GM13977 (cell line): Measurements from ENCODE around the gene GMEB1.

Experiments used
- DNase-seq: peaks from one replicate; pipeline ENCODE4 v3.0.0; 2012; ENCODE audit warnings: low spot score
- CTCF ChIP-seq: IDR thresholded peaks from 2 replicates; pipeline ENCODE4 v1.5.1; 2012; ENCODE audit warnings: mild to moderate bottlenecking, control low read depth; ENCODE audit not compliant: insufficient read depth; ENCODE audit errors: extremely low read depth, missing control alignments
- in situ Hi-C: fragments of 300-500 bp; cut with MboI; formaldehyde crosslinking; loops from one replicate; pipeline ENCODE4 v1.12.0; 2022; ENCODE audit warnings: low sequenced_read_pairs, low pct_unique_long_range_greater_than_20kb, mixed read lengths, inconsistent platforms; ENCODE audit not compliant: unreplicated experiment

The GMEB1 gene

GRCh38 chr1:28751315-28752060 lies 82.9 kb downstream of the GMEB1 start:
- no peak for DNase-seq
- TF ChIP-seq CTCF = no peak
- in situ Hi-C loops = no loop called here

- TF ChIP-seq CTCF = no peak
- in situ Hi-C loops = no loop called here
These were observed 87.1 kb downstream of the GMEB1 start for GRCh38 chr1:28755701-28756100.

GRCh38 chr1:28756846-28757245 lies 88.3 kb downstream of the GMEB1 start:
- in situ Hi-C loops = no loop called here
- DNase-seq = no peak
- peak; percentile 36 for TF ChIP-seq CTCF

More at GRCh38 chr1:28755701-28756100, 87.1 kb downstream of the GMEB1 start:
- DNase-seq = no peak

- in situ Hi-C loops = no loop called here
- no peak for TF ChIP-seq CTCF
- DNase-seq = no peak
These were observed 89.8 kb downstream of the GMEB1 start for GRCh38 chr1:28758420-28758819.

GRCh38 chr1:28759257-28759656 lies 90.7 kb downstream of the GMEB1 start:
- DNase-seq = no peak
- TF ChIP-seq CTCF = no peak
- in situ Hi-C loops = no loop called here

- in situ Hi-C loops = no loop called here
- no peak for DNase-seq
- TF ChIP-seq CTCF = no peak
These were observed 92.6 kb downstream of the GMEB1 start for GRCh38 chr1:28761189-28761588.
